Peyer's patch (tissue), 4 donors: ENCODE measurements around the gene GGA3. TPM values are rescaled to one million over a fixed set of nuclear protein-coding genes. Genes with fewer than 3 reads are reported as not detected.
A peak's percentile ranks its signal among the peaks of the same experiment; 100 is the strongest.
"Not testable (repeated sequence)": the region's sequence is repeated elsewhere in the genome, so short reads cannot be mapped to it uniquely, and the experiment has no call there.

ENCODE experiments used
- DNase-seq, 3 donors: peaks; one replicate each; pipeline ENCODE4 v3.0.0-alpha.2; 2017 to 2019
- H3K27ac ChIP-seq, 4 donors: fragments of 200-600 bp; sonication (generic); one replicate each; pipeline ENCODE4 v1.5.1; 2016 to 2019
- H3K27me3 ChIP-seq, 2 donors: fragments of 200-600 bp; sonication (generic); one replicate each; pipeline ENCODE4 v1.5.1; 2019
- H3K36me3 ChIP-seq, 3 donors: fragments of 200-600 bp; sonication (generic); one replicate each; pipeline ENCODE4 v1.5.1; 2016 to 2019
- H3K4me1 ChIP-seq, 4 donors: fragments of 200-600 bp; sonication (generic); one replicate each; pipeline ENCODE4 v1.5.1; 2016 to 2019
- H3K4me3 ChIP-seq, 4 donors: fragments of 200-600 bp; sonication (generic); 1 replicate in 3 of 4; 2 replicates in 1 of 4; pipeline ENCODE4 v1.5.1; 2016 to 2019; ENCODE audit warnings: mild to moderate bottlenecking in 1 of 4
- H3K9me3 ChIP-seq, 4 donors: fragments of 200-600 bp; sonication (generic); one replicate each; pipeline ENCODE4 v1.5.1; 2016 to 2019; ENCODE audit warnings: mild to moderate bottlenecking in 1 of 4
- POLR2A ChIP-seq, 2 donors: fragments of 450-650 bp; IDR thresholded peaks; one replicate each; pipeline ENCODE4 v1.5.1; 2017; ENCODE audit warnings: antibody characterized with exemption in 2 of 2, mild to moderate bottlenecking in 2 of 2, moderate library complexity in 2 of 2
- total RNA-seq, 4 donors: library from RNA; depleted of rRNA; stranded (reverse); fragments of >200 nt; gene quantifications; one replicate each; pipeline ENCODE4 v1.1.0, GENCODE V29; 2016
- TF ChIP-seq, protein P1 (sequence below), 6 experiments: fragments of 450-650 bp in 4 of 6; fragments of 200-600 bp in 2 of 6; sonication (generic) in 1 of 6; IDR thresholded peaks; one replicate each; pipeline ENCODE4 v1.5.1; 2017 to 2019; ENCODE audit warnings: antibody characterized with exemption in 6 of 6, mild to moderate bottlenecking in 3 of 6, moderate library complexity in 1 of 6

GGA3 gene
- total RNA-seq, 4 donors from 2014 or later = 34.0 to 153 (median 77.0) TPM

DNA sequence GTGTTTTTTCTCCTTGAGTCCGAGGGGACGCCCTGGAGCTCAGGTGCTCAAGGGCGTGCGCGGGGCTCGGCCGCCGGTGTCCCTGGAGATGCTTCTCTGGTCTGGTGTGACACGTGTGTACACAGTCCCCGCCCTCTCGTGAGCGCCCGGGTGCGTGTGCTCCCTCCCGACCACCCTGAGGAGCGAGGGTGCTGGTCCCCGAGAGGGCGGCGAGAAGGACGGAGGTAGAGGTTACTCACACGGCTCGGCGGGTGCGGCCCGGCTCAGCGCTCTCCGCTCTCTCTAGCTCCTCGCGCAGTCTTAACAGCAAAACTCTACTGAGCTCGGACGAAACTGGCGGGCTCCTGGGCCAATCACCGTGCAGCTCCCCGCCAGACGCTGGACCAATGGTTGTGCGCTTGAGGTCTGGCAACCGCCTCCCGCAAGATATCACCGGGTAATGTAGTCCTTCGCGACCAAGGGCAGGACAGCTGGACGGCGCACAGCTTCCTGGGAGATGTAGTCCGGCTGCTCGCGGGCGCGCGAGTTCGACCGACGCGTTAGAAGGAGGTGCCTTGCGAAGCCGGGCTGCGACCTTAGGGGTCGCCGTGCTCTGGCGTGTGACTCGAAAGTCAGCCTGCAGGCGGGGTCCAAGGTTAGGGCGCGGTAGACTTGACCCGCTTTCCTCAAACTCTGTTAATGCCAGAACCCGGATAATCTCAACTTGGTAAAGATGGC is 27.9 kb upstream of the GGA3 start, which contains the start of gene SLC25A19:
Gene SLC25A19, minus strand, starts transcription at position 319 of the 717 bp plus-strand sequence. CDS start 2,669 bp downstream, outside the sequence.
- DNase-seq = peak; percentile 97 to 99 (median 97)
- Histone ChIP-seq H3K4me3 (peak within 1 kb of the TSS; percentile 63 to 80 (median 77)), H3K27me3 (no peaks in the 10 kb centered on the region), H3K4me1 (peaks cover 0 to 7% (median 0%) of the 10 kb centered on the region in 4 donors), H3K9me3 (no peaks in the 10 kb centered on the region), H3K27ac (peak within 1 kb of the TSS; percentile 92 to 96 (median 93)), H3K36me3 (peaks cover 0 to 10% (median 0%) of the 10 kb centered on the region in 3 donors)
- peak; percentile 94 to 98 for TF ChIP-seq POLR2A (IDR thresholded peaks at IDR 0.05)
- TF ChIP-seq, protein P1, sequence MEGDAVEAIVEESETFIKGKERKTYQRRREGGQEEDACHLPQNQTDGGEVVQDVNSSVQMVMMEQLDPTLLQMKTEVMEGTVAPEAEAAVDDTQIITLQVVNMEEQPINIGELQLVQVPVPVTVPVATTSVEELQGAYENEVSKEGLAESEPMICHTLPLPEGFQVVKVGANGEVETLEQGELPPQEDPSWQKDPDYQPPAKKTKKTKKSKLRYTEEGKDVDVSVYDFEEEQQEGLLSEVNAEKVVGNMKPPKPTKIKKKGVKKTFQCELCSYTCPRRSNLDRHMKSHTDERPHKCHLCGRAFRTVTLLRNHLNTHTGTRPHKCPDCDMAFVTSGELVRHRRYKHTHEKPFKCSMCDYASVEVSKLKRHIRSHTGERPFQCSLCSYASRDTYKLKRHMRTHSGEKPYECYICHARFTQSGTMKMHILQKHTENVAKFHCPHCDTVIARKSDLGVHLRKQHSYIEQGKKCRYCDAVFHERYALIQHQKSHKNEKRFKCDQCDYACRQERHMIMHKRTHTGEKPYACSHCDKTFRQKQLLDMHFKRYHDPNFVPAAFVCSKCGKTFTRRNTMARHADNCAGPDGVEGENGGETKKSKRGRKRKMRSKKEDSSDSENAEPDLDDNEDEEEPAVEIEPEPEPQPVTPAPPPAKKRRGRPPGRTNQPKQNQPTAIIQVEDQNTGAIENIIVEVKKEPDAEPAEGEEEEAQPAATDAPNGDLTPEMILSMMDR (IDR thresholded peaks at IDR 0.05) = peak in 3 of 6 experiments; percentile 4 to 33 (median 27)

DNA sequence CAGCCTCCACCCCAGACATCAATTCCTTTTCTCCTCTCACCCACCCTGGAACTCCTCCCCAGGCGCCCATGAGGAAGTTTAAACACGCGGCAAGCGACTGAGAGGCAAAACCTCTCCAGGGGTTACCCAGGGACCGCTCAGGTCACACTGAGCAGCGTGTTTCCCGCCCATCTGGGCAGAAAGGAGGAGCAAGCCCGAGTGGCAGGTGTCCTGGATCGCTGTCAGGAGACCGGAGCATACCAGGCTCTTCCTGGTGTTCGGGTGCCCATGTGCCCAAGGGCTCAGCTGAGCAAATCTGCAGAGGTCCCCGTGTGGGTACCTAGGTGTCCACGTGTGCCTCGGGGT is 27.3 kb upstream of the GGA3 start:
- TF ChIP-seq, protein P1 (IDR thresholded peaks at IDR 0.05) = no peak
- no peak for TF ChIP-seq POLR2A (IDR thresholded peaks at IDR 0.05)
- peaks cover 0 to 7% (median 0%) of the 10 kb centered on the region in 4 donors for H3K4me1 ChIP-seq
- peak overlapping the region; percentile 63 to 80 (median 77) for H3K4me3 ChIP-seq
- peak overlapping the region; percentile 92 to 96 (median 93) for H3K27ac ChIP-seq
- no peaks in the 10 kb centered on the region for H3K27me3 ChIP-seq
- peaks cover 0 to 10% (median 0%) of the 10 kb centered on the region in 3 donors for H3K36me3 ChIP-seq
- H3K9me3 ChIP-seq = no peaks in the 10 kb centered on the region
- no peak for DNase-seq

DNA sequence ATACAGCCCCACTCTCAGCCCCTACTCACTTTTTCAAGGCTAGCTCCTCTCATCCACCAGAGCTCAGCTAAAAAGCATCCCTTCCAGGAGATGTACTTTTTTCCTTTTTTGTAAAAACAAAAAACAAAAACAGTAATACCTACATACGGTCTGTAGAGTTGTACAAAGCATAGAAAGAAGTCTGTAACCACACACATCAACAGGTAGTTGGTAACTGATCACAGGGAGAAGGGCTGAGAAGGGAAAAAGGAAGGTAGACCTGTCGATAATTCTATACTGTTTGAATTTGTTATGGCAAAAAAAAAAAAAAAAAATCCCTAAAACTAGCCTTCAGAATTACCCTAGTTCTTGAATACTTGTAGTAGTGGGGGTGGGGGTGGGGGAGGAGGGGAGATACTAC is 27.0 kb upstream of the GGA3 start:
- H3K27ac ChIP-seq = peak overlapping the region; percentile 92 to 96 (median 93)
- H3K36me3 ChIP-seq = peaks cover 0 to 10% (median 0%) of the 10 kb centered on the region in 3 donors
- no peaks in the 10 kb centered on the region for H3K27me3 ChIP-seq
- H3K9me3 ChIP-seq = no peaks in the 10 kb centered on the region
- TF ChIP-seq POLR2A (IDR thresholded peaks at IDR 0.05) = no peak
- TF ChIP-seq, protein P1 (IDR thresholded peaks at IDR 0.05) = no peak
- peaks cover 0 to 7% (median 0%) of the 10 kb centered on the region in 4 donors for H3K4me1 ChIP-seq
- peak overlapping the region; percentile 63 to 80 (median 77) for H3K4me3 ChIP-seq
- no peak for DNase-seq

DNA sequence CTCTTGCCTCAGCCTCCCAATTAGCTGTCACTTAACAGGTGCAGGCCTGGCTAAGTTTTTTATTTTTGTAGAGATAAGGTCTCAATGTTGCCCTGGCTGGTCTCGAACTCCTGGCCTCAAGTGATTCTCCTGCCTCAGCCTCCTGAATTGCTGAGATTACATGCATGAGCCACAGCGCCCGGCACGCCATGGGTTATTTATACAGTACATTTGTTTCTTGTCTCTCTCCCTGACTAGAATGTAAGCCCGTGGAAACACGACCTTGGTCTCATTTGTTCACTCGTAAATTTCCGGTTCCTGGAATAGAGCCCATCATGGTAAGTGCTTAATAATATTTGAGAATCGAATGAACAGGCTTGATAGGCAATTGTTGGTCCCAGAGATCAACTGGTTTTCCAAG is 25.8 kb upstream of the GGA3 start:
- peaks cover 0 to 7% (median 0%) of the 10 kb centered on the region in 4 donors for H3K4me1 ChIP-seq
- no peak for TF ChIP-seq POLR2A (IDR thresholded peaks at IDR 0.05)
- TF ChIP-seq, protein P1 (IDR thresholded peaks at IDR 0.05) = no peak
- DNase-seq = no peak

DNA sequence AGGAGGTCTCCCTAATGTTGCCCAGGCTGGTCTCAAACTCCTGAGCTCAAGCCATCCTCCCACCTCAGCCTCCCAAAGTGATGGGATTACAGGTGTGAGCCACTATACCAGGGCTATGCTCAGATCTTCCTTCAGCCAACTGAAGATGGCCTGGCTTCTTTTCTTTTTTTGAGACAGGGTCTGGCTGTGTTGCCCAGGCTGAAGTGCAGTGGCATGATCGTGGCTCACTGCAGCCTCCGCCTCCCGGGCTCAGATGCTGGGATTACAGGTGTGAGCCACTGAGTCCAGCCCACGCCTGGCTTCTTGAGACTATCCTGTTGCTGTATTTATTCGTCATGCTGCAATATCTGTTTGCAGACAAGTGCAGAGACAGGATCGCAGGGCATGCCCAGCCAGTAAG is 23.7 kb upstream of the GGA3 start:
- H3K9me3 ChIP-seq = no peaks in the 10 kb centered on the region
- H3K27ac ChIP-seq = no peak overlapping the region
- no peaks in the 10 kb centered on the region for H3K27me3 ChIP-seq
- DNase-seq = no peak
- TF ChIP-seq, protein P1 (IDR thresholded peaks at IDR 0.05) = no peak
- no peak for TF ChIP-seq POLR2A (IDR thresholded peaks at IDR 0.05)
- H3K4me3 ChIP-seq = no peak overlapping the region
- H3K4me1 ChIP-seq = peaks cover 0 to 7% (median 0%) of the 10 kb centered on the region in 4 donors
- H3K36me3 ChIP-seq = peaks cover 0 to 26% (median 0%) of the 10 kb centered on the region in 3 donors

More for the DNA sequence above, 25.8 kb upstream of the GGA3 start:
- Histone ChIP-seq H3K4me3 (no peak overlapping the region), H3K9me3 (no peaks in the 10 kb centered on the region), H3K36me3 (peaks cover 0 to 13% (median 0%) of the 10 kb centered on the region in 3 donors), H3K27ac (no peak overlapping the region), H3K27me3 (no peaks in the 10 kb centered on the region)

DNA sequence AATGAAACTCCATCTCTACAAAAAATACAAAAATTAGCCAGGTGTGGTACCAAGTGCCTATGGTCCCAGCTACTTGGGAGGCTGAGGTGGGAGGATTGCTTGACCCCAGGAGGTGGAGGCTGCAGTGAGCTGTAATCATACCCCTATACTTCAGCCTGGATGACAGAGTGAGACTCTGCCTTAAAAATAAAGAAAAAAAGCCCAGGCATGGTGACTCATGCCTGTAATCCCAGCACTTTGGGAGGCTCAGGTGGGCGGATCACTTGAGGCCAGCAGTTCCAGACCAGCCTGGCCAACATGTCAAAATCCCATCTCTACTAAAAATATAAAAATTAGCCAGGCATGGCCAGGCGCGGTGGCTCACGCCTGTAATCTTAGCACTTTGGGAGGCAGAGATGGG is 18.8 kb upstream of the GGA3 start:
- not testable (repeated sequence) for H3K4me3 ChIP-seq, H3K4me1 ChIP-seq, H3K27me3 ChIP-seq, H3K9me3 ChIP-seq, H3K27ac ChIP-seq, DNase-seq
- H3K36me3 ChIP-seq = peaks cover 0 to 19% (median 0%) of the 10 kb centered on the region in 3 donors
